NCI-H1417 treated with DMSO at 0.1 percent for 48 hours (cell line): ENCODE measurements around the gene GRIPAP1.

ENCODE experiments used
- DNase-seq: peaks from one replicate; lab custom pipeline; 2025; lab: John Stamatoyannopoulos, UW

Gene GRIPAP1

GRCh38 chrX:48958635-48959094, 43.4 kb downstream of the GRIPAP1 start:
- no peak for DNase-seq

GRCh38 chrX:48957827-48958634, 44.0 kb downstream of the GRIPAP1 start:
- peak; percentile 68 for DNase-seq

- DNase-seq = no peak
These were observed 44.6 kb downstream of the GRIPAP1 start, which contains the start of gene OTUD5 for GRCh38 chrX:48957477-48957826. Gene OTUD5, minus strand, starts transcription at chrX:48957607. Its CDS starts 37 bp downstream, at chrX:48957570.

- no peak for DNase-seq
These were observed 45.2 kb downstream of the GRIPAP1 start for GRCh38 chrX:48956728-48957414.

- DNase-seq = no peak
These were observed 53.5 kb downstream of the GRIPAP1 start for GRCh38 chrX:48948589-48948988.

- DNase-seq = no peak
These were observed 56.3 kb downstream of the GRIPAP1 start for GRCh38 chrX:48945517-48946348.

- no peak for DNase-seq
These were observed 59.2 kb downstream of the GRIPAP1 start for GRCh38 chrX:48942895-48943294.

GRCh38 chrX:48940404-48940955, 61.6 kb downstream of the GRIPAP1 start:
- no peak for DNase-seq

GRCh38 chrX:48939524-48940228, 62.4 kb downstream of the GRIPAP1 start:
- no peak for DNase-seq

- no peak for DNase-seq
These were observed 63.2 kb downstream of the GRIPAP1 start for GRCh38 chrX:48938721-48939425.

- no peak for DNase-seq
These were observed 64.8 kb downstream of the GRIPAP1 start for GRCh38 chrX:48937054-48937907.

GRCh38 chrX:48936429-48937053, 65.5 kb downstream of the GRIPAP1 start:
- no peak for DNase-seq

- DNase-seq = no peak
These were observed 66.8 kb downstream of the GRIPAP1 start for GRCh38 chrX:48935301-48935670.

- no peak for DNase-seq
These were observed 67.3 kb downstream of the GRIPAP1 start for GRCh38 chrX:48934581-48935300.

GRCh38 chrX:48933757-48934156, 68.3 kb downstream of the GRIPAP1 start:
- DNase-seq = no peak

- DNase-seq = no peak
These were observed 74.2 kb downstream of the GRIPAP1 start for GRCh38 chrX:48927736-48928382.

- DNase-seq = no peak
These were observed 74.9 kb downstream of the GRIPAP1 start for GRCh38 chrX:48927123-48927522.

GRCh38 chrX:48924270-48924669, 77.8 kb downstream of the GRIPAP1 start:
- no peak for DNase-seq
